Gastroesophageal sphincter (tissue), 4 donors: Measurements from ENCODE around the gene GPS1. TPM values are rescaled to one million over a fixed set of nuclear protein-coding genes. Genes with fewer than 3 reads are reported as not detected.

Experiments
- ATAC-seq: fragments of 150-250 bp; one replicate; pipeline ENCODE4 v1.9.1; 2016; ENCODE audit warnings: mild to moderate bottlenecking, moderate library complexity
- H3K27ac ChIP-seq, 4 donors: fragments of 200-600 bp; sonication (generic) in 3 of 4; 1 replicate in 3 of 4; 2 replicates in 1 of 4; pipeline ENCODE4 v1.5.1; 2016 to 2019
- H3K27me3 ChIP-seq: fragments of 200-600 bp; sonication (generic); one replicate; pipeline ENCODE4 v1.5.1; 2019
- H3K36me3 ChIP-seq, 2 donors: fragments of 200-600 bp; sonication (generic); one replicate each; pipeline ENCODE4 v1.5.1; 2019; ENCODE audit warnings: control low read depth in 1 of 2
- H3K4me1 ChIP-seq, 3 donors: fragments of 200-600 bp; sonication (generic); 1 replicate in 2 of 3; 2 replicates in 1 of 3; pipeline ENCODE4 v1.5.1; 2016 to 2019; ENCODE audit warnings: control low read depth in 2 of 3
- H3K4me3 ChIP-seq, 2 donors: fragments of 200-600 bp; sonication (generic); one replicate each; pipeline ENCODE4 v1.5.1; 2019; ENCODE audit warnings: mild to moderate bottlenecking in 1 of 2, moderate library complexity in 1 of 2
- H3K9me3 ChIP-seq, 3 donors: fragments of 200-600 bp; sonication (generic); one replicate each; pipeline ENCODE4 v1.5.1; 2017 to 2019; ENCODE audit warnings: control low read depth in 2 of 3
- EP300 ChIP-seq: sonication (generic); formaldehyde crosslinking; IDR thresholded peaks from one replicate; pipeline ENCODE4 v1.6.1; 2017; ENCODE audit warnings: antibody characterized with exemption, mild to moderate bottlenecking
- POLR2A ChIP-seq, 2 donors: fragments of 450-650 bp; IDR thresholded peaks; one replicate each; pipeline ENCODE4 v1.6.1; 2017; ENCODE audit warnings: antibody characterized with exemption in 2 of 2, mild to moderate bottlenecking in 2 of 2, moderate library complexity in 1 of 2
- POLR2AphosphoS5 ChIP-seq: sonication (generic); formaldehyde crosslinking; IDR thresholded peaks from one replicate; pipeline ENCODE4 v1.6.1; 2017; ENCODE audit warnings: antibody characterized with exemption
- WGBS, 2 donors: methylation state at CpG; one replicate each; pipeline ENCODE4 v1.1.5; 2018; ENCODE audit warnings: low coverage in 1 of 2; 5-methylcytosine and 5-hydroxymethylcytosine counted together
- total RNA-seq, 4 donors: library from RNA; depleted of rRNA; stranded (reverse); fragments of >200 nt; gene quantifications; one replicate each; pipeline ENCODE4 v1.1.0, GENCODE V29; 2016
- TF ChIP-seq, protein P1 (sequence below), 4 experiments: fragments of 200-600 bp in 2 of 4; fragments of 450-650 bp in 2 of 4; sonication (generic) in 1 of 4; IDR thresholded peaks; one replicate each; pipeline ENCODE4 v1.5.1; 2017 to 2019; ENCODE audit warnings: antibody characterized with exemption in 4 of 4, mild to moderate bottlenecking in 2 of 4, moderate library complexity in 2 of 4

GPS1 gene
- total RNA-seq, 4 donors from 2014 or later: 69.3 to 103 (median 77.2) TPM

DNA sequence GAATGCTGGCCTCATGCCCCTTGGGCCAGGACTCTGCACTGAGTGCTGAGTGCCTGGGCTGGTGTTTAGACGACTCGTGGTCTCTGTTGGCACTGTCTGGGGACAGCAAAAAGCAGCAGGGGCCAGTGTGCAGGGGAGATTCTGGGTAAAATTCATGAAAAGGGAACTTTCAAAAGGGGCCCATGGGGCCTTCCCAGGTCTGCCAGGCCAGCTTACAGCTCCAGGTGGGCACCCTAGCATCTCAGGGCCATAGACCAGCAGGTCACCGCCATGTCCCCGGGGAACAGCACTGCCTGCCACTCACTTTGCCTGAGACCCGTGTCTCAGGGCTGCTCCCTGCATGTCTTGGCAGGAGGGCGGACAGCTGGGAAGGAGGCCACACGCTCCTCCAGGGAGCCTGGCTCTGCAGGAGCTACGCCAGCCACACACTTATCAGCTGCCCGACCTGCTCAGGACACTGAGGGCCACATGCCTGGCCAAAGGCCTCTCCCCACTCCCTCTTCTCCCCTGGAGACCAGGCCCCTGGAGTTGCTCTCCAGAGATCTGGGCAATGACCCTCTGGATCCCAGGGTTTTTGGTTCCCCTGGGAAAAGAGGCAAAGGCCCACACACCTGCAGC, 55.1 kb downstream of the GPS1 start:
- Histone ChIP-seq H3K4me1 (peaks cover 0 to 57% (median 26%) of the 10 kb centered on the region in 3 donors), H3K27me3 (no peaks in the 10 kb centered on the region), H3K36me3 (peaks cover 0 to under 1% of the 10 kb centered on the region in 2 donors), H3K27ac (peak overlapping the region in 3 of 4 donors; percentile 43 to 55 (median 54)), H3K4me3 (peak overlapping the region in 1 of 2 donors; percentile 28), H3K9me3 (no peaks in the 10 kb centered on the region)
- TF ChIP-seq POLR2A (IDR thresholded peaks at IDR 0.05) (no peak), POLR2AphosphoS5 (no peak), EP300 (no peak)
- TF ChIP-seq, protein P1, sequence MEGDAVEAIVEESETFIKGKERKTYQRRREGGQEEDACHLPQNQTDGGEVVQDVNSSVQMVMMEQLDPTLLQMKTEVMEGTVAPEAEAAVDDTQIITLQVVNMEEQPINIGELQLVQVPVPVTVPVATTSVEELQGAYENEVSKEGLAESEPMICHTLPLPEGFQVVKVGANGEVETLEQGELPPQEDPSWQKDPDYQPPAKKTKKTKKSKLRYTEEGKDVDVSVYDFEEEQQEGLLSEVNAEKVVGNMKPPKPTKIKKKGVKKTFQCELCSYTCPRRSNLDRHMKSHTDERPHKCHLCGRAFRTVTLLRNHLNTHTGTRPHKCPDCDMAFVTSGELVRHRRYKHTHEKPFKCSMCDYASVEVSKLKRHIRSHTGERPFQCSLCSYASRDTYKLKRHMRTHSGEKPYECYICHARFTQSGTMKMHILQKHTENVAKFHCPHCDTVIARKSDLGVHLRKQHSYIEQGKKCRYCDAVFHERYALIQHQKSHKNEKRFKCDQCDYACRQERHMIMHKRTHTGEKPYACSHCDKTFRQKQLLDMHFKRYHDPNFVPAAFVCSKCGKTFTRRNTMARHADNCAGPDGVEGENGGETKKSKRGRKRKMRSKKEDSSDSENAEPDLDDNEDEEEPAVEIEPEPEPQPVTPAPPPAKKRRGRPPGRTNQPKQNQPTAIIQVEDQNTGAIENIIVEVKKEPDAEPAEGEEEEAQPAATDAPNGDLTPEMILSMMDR (IDR thresholded peaks at IDR 0.05): no peak
- WGBS, 2 donors: no CpG with 5 or more reads among the region's 9 CpGs
- peak; percentile 4 for ATAC-seq

Other genes starting within 250 kb of the GPS1 start
- under 1 TPM in 1 of 4 donors, not detected in 3; 0.47 TPM for gene GCGR, start 247.7 kb upstream of the GPS1 start, total RNA-seq
- 100 to 1,000 TPM in 1 of 4 donors, 10 to 100 TPM in 3; 70.4 to 131 (median 85.9) TPM for gene MCRIP1, start 218.6 kb upstream of the GPS1 start, total RNA-seq
- not detected for gene PPP1R27, start 216.8 kb upstream of the GPS1 start, total RNA-seq
- gene P4HB, start 191.4 kb upstream of the GPS1 start, total RNA-seq: 100 to 1,000 TPM; 257 to 365 (median 324) TPM
- gene ARHGDIA, start 180.6 kb upstream of the GPS1 start, total RNA-seq: 100 to 1,000 TPM; 120 to 219 (median 169) TPM
- 10 to 100 TPM; 26.6 to 68.1 (median 55.5) TPM for gene ALYREF, start 160.3 kb upstream of the GPS1 start, total RNA-seq
- gene ANAPC11, start 160.2 kb upstream of the GPS1 start, total RNA-seq: 100 to 1,000 TPM in 3 of 4 donors, 10 to 100 TPM in 1; 81.0 to 128 (median 119) TPM
- gene NPB, start 149.7 kb upstream of the GPS1 start, total RNA-seq: under 1 TPM in 2 of 4 donors, not detected in 2; 0.12 to 0.16 TPM
- 10 to 100 TPM; 18.4 to 45.8 (median 34.4) TPM for gene PCYT2, start 140.5 kb upstream of the GPS1 start, total RNA-seq
- 10 to 100 TPM; 14.3 to 24.1 (median 18.3) TPM for gene SIRT7, start 133.7 kb upstream of the GPS1 start, total RNA-seq
- 10 to 100 TPM; 18.8 to 39.3 (median 25.3) TPM for gene MAFG, start 124.2 kb upstream of the GPS1 start, total RNA-seq
- gene PYCR1, start 114.6 kb upstream of the GPS1 start, total RNA-seq: 1 to 10 TPM; 3.4 to 6.8 (median 5.1) TPM
- gene MYADML2, start 104.7 kb upstream of the GPS1 start, total RNA-seq: not detected
- gene NOTUM, start 90.7 kb upstream of the GPS1 start, total RNA-seq: under 1 TPM in 1 of 4 donors, not detected in 3; 0.22 TPM
- gene ASPSCR1, start 74.3 kb upstream of the GPS1 start, total RNA-seq: 10 to 100 TPM; 11.7 to 24.4 (median 18.6) TPM
- 100 to 1,000 TPM in 1 of 4 donors, 10 to 100 TPM in 3; 65.3 to 110 (median 78.8) TPM for gene CENPX, start 29.0 kb upstream of the GPS1 start, total RNA-seq
- 10 to 100 TPM in 2 of 4 donors, 1 to 10 TPM in 2; 4.4 to 16.3 (median 12.4) TPM for gene LRRC45, start 28.6 kb upstream of the GPS1 start, total RNA-seq
- gene RAC3, start 20.2 kb upstream of the GPS1 start, total RNA-seq: 1 to 10 TPM in 1 of 4 donors, under 1 TPM in 2, not detected in 1; 0.50 to 6.9 (median 0.54) TPM
- gene DCXR, start 14.2 kb upstream of the GPS1 start, total RNA-seq: 100 to 1,000 TPM in 2 of 4 donors, 10 to 100 TPM in 2; 70.7 to 140 (median 108) TPM
- 10 to 100 TPM; 28.8 to 48.2 (median 34.3) TPM for gene RFNG, start 87 bp upstream of the GPS1 start, total RNA-seq
- 10 to 100 TPM; 35.8 to 62.8 (median 52.9) TPM for gene DUS1L, start 13.9 kb downstream of the GPS1 start, total RNA-seq
- 10 to 100 TPM; 22.6 to 52.8 (median 48.3) TPM for gene FASN, start 46.3 kb downstream of the GPS1 start, total RNA-seq
- 10 to 100 TPM in 3 of 4 donors, 1 to 10 TPM in 1; 6.5 to 28.2 (median 16.2) TPM for gene CCDC57, start 160.9 kb downstream of the GPS1 start, total RNA-seq
- 10 to 100 TPM; 11.2 to 38.5 (median 22.1) TPM for gene SLC16A3, start 177.1 kb downstream of the GPS1 start, total RNA-seq
- 10 to 100 TPM; 23.4 to 92.1 (median 72.4) TPM for gene CSNK1D, start 221.8 kb downstream of the GPS1 start, total RNA-seq